Activated T-helper 2 cell treated with anti-CD3 and anti-CD28 coated beads, Interferon-gamma antibody, Interleukin-2, Interleukin-4, amounts not matched to agents 10 μg/mL and 5 μg/mL and 100 μg/mL, durations not matched to agents 14 hours and 24 hours and 36 hours (primary cell): ENCODE data around the gene IL23R. TPM values are rescaled to one million over a fixed set of nuclear protein-coding genes. Genes with fewer than 3 reads are reported as not detected.
A peak's percentile ranks its signal among the peaks of the same experiment; 100 is the strongest.

Source experiments
- DNase-seq: peaks from one replicate; pipeline ENCODE4 v3.0.0; 2021; ENCODE audit warnings: low spot score
- H3K27ac Mint-ChIP-seq: one replicate; pipeline ENCODE4 v1.8.0; 2021; ENCODE audit warnings: mixed read lengths
- H3K27me3 Mint-ChIP-seq: one replicate; pipeline ENCODE4 v1.8.0; 2021; ENCODE audit warnings: low read depth, mixed read lengths
- H3K36me3 Mint-ChIP-seq: one replicate; pipeline ENCODE4 v1.8.0; 2021; ENCODE audit warnings: low read depth, mixed read lengths
- H3K4me1 Mint-ChIP-seq: one replicate; pipeline ENCODE4 v1.8.0; 2021; ENCODE audit warnings: low read depth, mixed read lengths
- H3K4me3 Mint-ChIP-seq: one replicate; pipeline ENCODE4 v1.8.0; 2021; ENCODE audit warnings: low read depth, mild to moderate bottlenecking, moderate library complexity, mixed read lengths
- H3K9me3 Mint-ChIP-seq: one replicate; pipeline ENCODE4 v1.8.0; 2021; ENCODE audit warnings: mixed read lengths
- intact Hi-C: fragments of 100-400 bp; cut with micrococcal nuclease; formaldehyde crosslinking; loops from one replicate; pipeline ENCODE4 v1.15.1; 2023
- total RNA-seq: library from RNA; stranded (reverse); gene quantifications from 2 replicates; pipeline ENCODE4 v1.2.3, GENCODE V29; 2022

The IL23R gene
- total RNA-seq, 1 donor from 2014 or later, result 0.80 TPM

DNA sequence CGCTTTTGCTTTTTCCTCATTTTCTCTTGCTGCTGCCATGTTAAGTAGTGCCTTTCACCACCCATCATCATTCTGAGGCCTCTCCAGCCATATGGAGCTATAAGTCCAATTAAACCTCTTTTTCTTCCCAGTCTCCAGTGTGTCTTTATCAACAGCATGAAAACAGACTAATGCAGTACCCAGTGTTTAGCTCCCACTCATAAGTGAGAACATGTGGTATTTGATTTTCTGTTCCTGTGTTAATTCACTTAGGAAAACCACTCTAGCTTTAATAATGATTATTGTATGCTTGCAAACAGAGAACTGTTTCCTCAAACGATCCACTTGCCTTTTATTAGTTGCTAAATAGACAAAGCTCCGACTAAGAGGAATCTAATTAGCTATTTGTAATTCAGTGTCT lies 43.3 kb downstream of the IL23R start:
- Mint-ChIP-seq H3K36me3 (no peaks in the 10 kb centered on the region), H3K4me3 (no peak overlapping the region), H3K27ac (no peak overlapping the region), H3K4me1 (peaks cover 19% of the 10 kb centered on the region), H3K9me3 (no peaks in the 10 kb centered on the region), H3K27me3 (no peaks in the 10 kb centered on the region)
- intact Hi-C loops, result no loop called here
- no peak for DNase-seq

DNA sequence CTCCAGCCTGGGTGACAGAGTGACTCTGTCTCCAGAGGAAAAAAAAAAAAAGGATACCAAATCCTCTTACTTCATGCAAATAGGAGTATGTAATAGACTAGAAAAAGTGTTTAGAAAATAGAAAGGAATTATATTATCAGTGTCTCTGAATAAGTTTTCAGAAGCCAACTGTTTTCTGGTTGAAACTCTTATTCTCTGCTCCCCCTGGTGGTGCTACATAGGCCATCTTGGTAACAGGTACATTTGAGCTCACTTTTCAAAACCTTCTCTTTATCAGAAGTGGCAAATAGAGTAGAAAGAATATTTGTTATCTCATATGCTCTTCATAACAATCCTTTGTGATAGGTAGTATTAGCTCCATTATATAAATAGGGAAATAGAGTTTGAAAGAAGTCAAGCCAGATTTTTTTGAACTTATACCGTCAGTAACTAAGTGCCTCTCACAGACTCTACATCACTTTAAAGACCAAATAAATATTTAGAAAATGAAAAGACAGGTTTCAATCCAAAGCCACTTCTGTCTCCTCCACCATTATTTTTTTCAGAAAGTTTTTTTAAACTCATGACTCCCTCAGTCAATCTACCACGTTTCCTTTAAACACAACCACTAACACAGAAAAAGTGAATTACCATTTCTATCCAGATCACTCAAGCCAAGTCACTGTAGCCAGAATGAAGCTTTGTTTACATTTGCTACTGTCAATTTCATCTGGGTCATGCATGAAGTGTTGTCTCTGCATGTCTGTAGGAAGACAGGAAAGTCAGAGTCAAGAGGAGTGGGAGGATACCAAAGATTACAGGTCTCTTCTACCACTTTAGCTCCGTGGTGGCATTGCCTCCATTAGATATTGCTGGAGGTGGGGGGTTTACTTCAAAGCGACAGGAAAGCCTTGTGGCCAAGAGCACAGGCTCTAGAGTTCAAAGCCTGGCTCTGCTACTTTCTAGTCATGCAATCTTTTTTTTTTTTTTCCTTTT lies 45.6 kb downstream of the IL23R start:
- peak overlapping the region; percentile 70 for H3K27ac Mint-ChIP-seq
- peak; percentile 26 for DNase-seq
- no peak overlapping the region for H3K4me3 Mint-ChIP-seq
- H3K9me3 Mint-ChIP-seq, result no peaks in the 10 kb centered on the region
- intact Hi-C loops, result loop anchor here (1.0 to 5.0 kb wide), 8 partner anchors 18 to 470 kb away; partner anchors contain the start of gene SLC35D1
- H3K27me3 Mint-ChIP-seq, result no peaks in the 10 kb centered on the region
- H3K4me1 Mint-ChIP-seq, result peaks cover 26% of the 10 kb centered on the region
- no peaks in the 10 kb centered on the region for H3K36me3 Mint-ChIP-seq

DNA sequence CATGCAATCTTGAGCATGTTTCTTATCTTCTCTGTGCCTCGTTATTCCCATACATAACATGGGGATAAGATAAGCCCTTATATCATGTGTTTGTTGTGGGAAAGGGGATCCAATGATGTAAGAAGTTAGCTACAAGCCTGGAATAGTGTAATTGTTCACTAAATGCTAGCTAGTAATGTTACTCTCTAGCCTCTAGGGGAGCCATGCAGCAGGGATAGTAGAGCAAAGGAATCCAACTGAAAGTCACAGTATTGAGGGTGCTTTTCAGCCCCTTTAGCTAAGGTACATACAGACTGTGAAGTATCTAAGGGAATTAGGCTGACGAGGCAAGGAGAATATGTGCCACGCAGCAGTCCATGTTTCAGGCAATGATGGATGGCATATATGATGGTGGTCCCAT lies 46.9 kb downstream of the IL23R start:
- Mint-ChIP-seq H3K4me1 (peaks cover 32% of the 10 kb centered on the region), H3K9me3 (no peaks in the 10 kb centered on the region), H3K27me3 (no peaks in the 10 kb centered on the region), H3K27ac (no peak overlapping the region), H3K36me3 (no peaks in the 10 kb centered on the region), H3K4me3 (no peak overlapping the region)
- no peak for DNase-seq
- intact Hi-C loops, result loop anchor here (2.0 to 5.0 kb wide), 5 partner anchors 42 to 469 kb away; partner anchors contain the start of gene SLC35D1

DNA sequence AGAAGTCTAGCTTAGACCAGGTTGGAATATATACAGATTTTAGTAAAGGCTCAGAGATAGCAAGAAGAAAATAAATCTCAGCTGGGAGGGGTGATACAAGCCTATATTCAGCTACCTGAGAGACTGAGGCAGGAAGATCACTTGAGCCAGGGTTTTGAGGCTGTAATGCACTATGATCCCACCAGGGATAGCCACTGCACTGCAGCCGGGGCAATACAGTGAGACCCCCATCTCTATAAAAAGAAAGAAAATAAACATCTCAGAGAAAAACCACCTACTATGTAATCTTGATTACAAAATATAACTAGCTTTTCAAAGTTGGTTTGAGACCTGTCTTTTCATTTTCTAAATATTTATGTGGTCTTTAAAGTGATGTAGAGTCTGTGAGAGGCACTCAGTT lies 47.7 kb downstream of the IL23R start:
- intact Hi-C loops, result loop anchor here (1.0 to 5.0 kb wide), 6 partner anchors 43 to 468 kb away; partner anchors contain the start of gene SLC35D1

DNA sequence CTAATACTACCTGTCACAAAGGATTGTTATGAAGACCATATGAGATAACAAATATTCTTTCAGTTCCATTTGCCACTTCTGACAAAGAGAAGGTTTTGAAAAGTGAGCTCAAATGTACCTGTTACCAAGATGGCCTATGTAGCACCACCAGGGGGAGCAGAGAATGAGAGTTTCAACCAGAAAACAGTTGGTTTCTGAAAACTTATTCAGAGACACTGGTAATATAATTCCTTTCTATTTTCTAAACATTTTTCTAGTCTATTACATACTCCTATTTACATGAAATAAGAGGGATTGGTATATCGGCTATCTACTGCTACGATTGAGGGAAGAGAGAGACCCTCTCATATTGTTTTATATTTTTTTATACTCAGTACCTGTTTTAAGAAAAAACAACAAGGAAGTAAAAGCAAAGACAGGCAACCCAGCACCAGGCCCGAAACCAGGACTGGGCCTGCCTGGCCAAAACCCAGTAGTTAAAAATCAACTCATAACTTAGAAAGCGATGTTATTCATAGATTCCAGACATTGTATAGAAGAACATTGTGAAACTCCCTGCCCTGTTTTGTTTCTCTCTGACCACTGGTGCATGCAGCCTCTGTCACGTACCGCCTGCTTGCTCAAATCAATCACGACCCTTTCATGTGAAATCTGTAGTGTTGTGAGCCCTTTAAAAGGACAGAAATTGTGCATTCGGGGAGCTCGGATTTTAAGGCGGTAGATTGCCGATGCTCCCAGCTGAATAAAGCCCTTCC lies 48.3 kb downstream of the IL23R start:
- Mint-ChIP-seq H3K4me1 (peaks cover 32% of the 10 kb centered on the region), H3K9me3 (no peaks in the 10 kb centered on the region), H3K36me3 (no peaks in the 10 kb centered on the region), H3K4me3 (no peak overlapping the region), H3K27me3 (no peaks in the 10 kb centered on the region), H3K27ac (no peak overlapping the region)
- no peak for DNase-seq
- intact Hi-C loops, result loop anchor here (1.0 to 5.0 kb wide), 4 partner anchors 123 to 468 kb away; partner anchors contain the start of gene SLC35D1

More for the DNA sequence above, 47.7 kb downstream of the IL23R start:
- Mint-ChIP-seq H3K4me1 (peaks cover 32% of the 10 kb centered on the region), H3K9me3 (no peaks in the 10 kb centered on the region), H3K27me3 (no peaks in the 10 kb centered on the region), H3K36me3 (no peaks in the 10 kb centered on the region), H3K4me3 (no peak overlapping the region), H3K27ac (no peak overlapping the region)
- no peak for DNase-seq

DNA sequence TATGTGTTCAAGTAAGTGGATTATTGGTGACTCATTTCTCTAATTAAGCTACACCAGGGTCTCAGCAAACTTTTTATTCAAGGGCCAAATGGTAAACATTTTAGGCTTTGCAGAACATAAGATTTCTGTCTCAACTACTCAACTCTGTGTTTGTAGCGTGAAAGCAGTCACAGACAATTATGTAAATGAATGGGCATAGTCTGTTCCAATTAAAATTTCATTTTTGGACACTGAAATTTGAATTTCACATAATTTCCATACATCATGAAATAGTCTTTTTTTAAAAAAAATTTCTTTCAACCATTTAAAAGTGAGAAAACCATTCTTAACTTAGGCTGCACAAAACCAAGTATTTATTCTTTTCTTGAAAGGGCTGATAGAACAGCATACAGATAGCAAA lies 50.1 kb downstream of the IL23R start:
- Mint-ChIP-seq H3K4me3 (no peak overlapping the region), H3K9me3 (no peaks in the 10 kb centered on the region), H3K4me1 (peaks cover 32% of the 10 kb centered on the region), H3K36me3 (no peaks in the 10 kb centered on the region), H3K27ac (no peak overlapping the region), H3K27me3 (no peaks in the 10 kb centered on the region)
- intact Hi-C loops, result no loop called here
- no peak for DNase-seq

DNA sequence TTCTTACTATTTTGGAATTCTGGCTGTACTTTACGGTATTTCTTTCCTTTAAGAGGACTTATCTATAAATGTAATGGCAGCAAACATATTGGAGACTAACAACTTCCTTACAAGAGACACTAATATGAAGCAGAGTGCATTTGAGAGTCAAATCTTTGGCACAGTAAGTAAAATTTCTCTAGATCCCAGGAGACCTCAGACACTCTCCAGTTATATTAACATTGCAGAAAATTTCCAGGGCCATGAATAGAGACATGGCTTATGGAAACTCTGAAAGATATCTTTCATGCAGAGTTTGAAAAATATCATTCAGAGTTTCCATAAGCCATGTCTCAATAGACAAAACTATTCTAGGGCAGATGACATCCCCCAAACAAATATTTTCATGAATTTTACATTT lies 51.2 kb downstream of the IL23R start:
- peaks cover 22% of the 10 kb centered on the region for H3K4me1 Mint-ChIP-seq
- no peak overlapping the region for H3K4me3 Mint-ChIP-seq
- no peaks in the 10 kb centered on the region for H3K36me3 Mint-ChIP-seq
- intact Hi-C loops, result no loop called here
- H3K27me3 Mint-ChIP-seq, result no peaks in the 10 kb centered on the region
- DNase-seq, result no peak
- no peak overlapping the region for H3K27ac Mint-ChIP-seq
- no peaks in the 10 kb centered on the region for H3K9me3 Mint-ChIP-seq

DNA sequence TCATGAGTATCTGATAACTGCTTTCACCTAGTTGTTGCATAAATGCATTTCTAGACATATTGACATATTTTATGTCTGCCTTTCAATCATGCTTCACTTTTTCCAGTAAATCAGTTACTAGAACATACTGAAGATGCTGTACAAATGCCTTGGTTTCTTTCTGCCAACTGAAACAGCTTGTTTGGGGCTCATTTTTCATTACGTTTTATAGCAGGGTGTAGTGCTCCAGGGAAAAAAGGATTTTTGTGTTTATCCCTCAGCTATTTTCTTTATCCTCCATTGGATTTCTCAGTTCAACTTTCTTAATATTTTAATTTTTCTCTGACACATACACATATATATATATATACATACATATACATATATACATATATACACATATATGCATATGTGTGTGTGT lies 51.7 kb downstream of the IL23R start:
- intact Hi-C loops, result no loop called here
- no peak for DNase-seq
- Mint-ChIP-seq H3K4me3 (no peak overlapping the region), H3K9me3 (no peaks in the 10 kb centered on the region), H3K4me1 (peaks cover 20% of the 10 kb centered on the region), H3K27me3 (no peaks in the 10 kb centered on the region), H3K36me3 (no peaks in the 10 kb centered on the region), H3K27ac (no peak overlapping the region)

DNA sequence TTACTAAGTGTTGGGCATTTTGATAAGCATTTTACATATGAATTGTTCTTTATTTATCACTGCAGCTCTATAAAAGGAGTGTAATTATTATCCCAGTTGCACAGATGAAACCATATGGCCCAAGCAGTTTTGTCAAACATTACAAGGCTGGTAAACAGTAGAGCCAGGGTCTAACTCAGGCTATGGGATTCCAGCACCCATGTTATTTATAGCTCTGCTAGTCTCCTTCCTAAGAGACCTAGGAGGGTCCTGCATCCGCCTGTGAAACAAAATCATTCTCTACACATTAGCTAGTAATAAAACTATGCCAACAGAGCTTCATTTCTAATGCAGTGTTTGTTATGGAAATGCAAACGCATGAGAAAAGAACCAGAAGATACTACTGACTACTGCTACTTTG lies 58.6 kb downstream of the IL23R start:
- H3K9me3 Mint-ChIP-seq, result no peaks in the 10 kb centered on the region
- no peak overlapping the region for H3K4me3 Mint-ChIP-seq
- H3K27ac Mint-ChIP-seq, result no peak overlapping the region
- intact Hi-C loops, result no loop called here
- H3K4me1 Mint-ChIP-seq, result peaks cover 4% of the 10 kb centered on the region
- no peaks in the 10 kb centered on the region for H3K27me3 Mint-ChIP-seq
- H3K36me3 Mint-ChIP-seq, result no peaks in the 10 kb centered on the region
- DNase-seq, result no peak

DNA sequence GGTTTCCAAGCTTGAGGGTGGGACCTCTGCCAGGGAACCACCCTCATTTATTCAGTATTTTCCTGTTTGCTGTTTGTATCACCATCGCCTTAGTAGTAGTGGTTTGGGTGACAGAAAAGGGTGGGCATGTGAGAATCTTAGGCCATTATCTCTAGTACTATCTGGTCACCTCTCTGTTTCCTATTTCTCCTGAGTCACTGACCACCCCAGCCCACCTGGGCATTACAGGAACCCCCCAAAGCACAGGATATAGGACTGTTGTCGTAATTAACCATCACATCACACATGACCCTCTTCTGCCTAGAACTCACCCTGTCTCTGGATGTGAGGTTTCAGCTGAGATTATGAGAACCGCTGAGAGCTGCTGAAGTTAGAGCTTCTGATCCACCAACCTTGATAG lies 60.4 kb downstream of the IL23R start:
- no peak overlapping the region for H3K4me3 Mint-ChIP-seq
- H3K4me1 Mint-ChIP-seq, result peaks cover 4% of the 10 kb centered on the region
- no peak for DNase-seq
- H3K9me3 Mint-ChIP-seq, result no peaks in the 10 kb centered on the region
- no peak overlapping the region for H3K27ac Mint-ChIP-seq
- no peaks in the 10 kb centered on the region for H3K36me3 Mint-ChIP-seq
- no peaks in the 10 kb centered on the region for H3K27me3 Mint-ChIP-seq
- intact Hi-C loops, result no loop called here

DNA sequence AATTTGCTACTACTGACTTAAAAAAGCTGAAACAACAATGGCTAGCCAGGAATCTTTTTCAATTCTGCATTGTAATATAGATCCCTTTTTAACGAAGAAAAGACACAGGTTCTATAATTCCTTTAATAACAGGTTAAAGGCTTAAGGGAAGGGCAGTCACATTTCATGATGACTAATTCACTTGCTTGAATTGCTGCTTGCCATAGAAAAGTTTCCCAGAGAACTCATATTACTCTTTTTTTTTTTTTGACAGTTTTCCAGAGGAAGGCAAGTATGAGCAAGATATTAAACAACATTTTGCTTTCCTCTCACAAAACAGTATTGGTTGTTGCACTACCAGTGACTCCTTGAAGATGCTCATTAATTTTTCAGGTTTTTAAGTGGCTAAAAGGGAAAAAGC lies 60.9 kb downstream of the IL23R start:
- Mint-ChIP-seq H3K4me1 (peaks cover 4% of the 10 kb centered on the region), H3K4me3 (no peak overlapping the region), H3K36me3 (no peaks in the 10 kb centered on the region), H3K9me3 (no peaks in the 10 kb centered on the region), H3K27ac (no peak overlapping the region), H3K27me3 (no peaks in the 10 kb centered on the region)
- intact Hi-C loops, result no loop called here
- DNase-seq, result no peak

DNA sequence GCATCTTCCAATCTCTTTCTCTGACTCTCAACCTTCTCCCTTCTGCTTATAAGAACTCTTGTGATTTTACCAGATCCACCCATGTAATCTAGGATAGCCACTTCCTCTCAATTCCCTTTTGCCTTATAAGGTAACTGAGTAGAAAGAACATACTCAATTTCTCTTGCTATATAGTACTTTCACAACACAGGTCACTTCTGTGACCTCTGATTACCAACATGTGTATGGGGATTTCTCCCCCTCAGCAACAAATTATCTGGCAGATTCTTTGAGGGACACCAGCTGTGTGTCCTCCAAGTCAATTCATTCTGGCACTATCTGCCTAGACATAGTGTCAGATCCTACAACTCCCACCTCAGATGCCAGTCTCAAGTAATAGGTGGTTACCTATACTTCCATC lies 62.5 kb downstream of the IL23R start:
- H3K36me3 Mint-ChIP-seq, result no peaks in the 10 kb centered on the region
- H3K27me3 Mint-ChIP-seq, result no peaks in the 10 kb centered on the region
- no peak overlapping the region for H3K4me3 Mint-ChIP-seq
- peaks cover 4% of the 10 kb centered on the region for H3K4me1 Mint-ChIP-seq
- no peaks in the 10 kb centered on the region for H3K9me3 Mint-ChIP-seq
- DNase-seq, result no peak
- intact Hi-C loops, result no loop called here
- no peak overlapping the region for H3K27ac Mint-ChIP-seq

DNA sequence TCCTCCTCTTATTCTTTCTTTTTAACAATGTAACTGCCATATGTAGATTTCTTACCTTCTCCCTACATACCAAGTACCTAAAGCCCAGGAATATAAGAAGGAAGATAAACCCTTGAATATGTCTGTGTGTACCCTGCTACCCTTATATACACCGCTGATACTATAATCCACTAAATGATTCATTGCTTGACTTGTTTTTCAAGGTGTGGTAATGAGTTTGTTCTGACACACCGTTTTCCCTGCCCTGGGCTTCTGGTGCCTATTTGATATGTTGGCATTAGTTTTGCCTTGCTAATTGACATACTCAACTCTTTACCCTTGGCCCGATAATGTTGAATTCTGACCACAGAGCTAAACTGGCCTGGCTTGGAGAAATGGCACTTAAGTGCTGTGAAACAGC lies 64.3 kb downstream of the IL23R start:
- H3K4me1 Mint-ChIP-seq, result peaks cover 6% of the 10 kb centered on the region
- no peak overlapping the region for H3K27ac Mint-ChIP-seq
- H3K9me3 Mint-ChIP-seq, result no peaks in the 10 kb centered on the region
- H3K4me3 Mint-ChIP-seq, result no peak overlapping the region
- H3K36me3 Mint-ChIP-seq, result no peaks in the 10 kb centered on the region
- intact Hi-C loops, result loop anchor here (10.0 kb wide), 1 partner anchor 194 kb away; no protein-coding TSS in a partner anchor
- no peaks in the 10 kb centered on the region for H3K27me3 Mint-ChIP-seq
- no peak for DNase-seq
